Hematopoietic multipotent progenitor cell treated with erythropoietin and hydrocortisone succinate and interleukin-3 and kit ligand, for 6 days (in vitro differentiated cells): ENCODE measurements around the gene PSMD7.

Experiments used
- DNase-seq: peaks from one replicate; pipeline ENCODE4 v3.0.0-alpha.2; 2015

PSMD7 gene

DNA sequence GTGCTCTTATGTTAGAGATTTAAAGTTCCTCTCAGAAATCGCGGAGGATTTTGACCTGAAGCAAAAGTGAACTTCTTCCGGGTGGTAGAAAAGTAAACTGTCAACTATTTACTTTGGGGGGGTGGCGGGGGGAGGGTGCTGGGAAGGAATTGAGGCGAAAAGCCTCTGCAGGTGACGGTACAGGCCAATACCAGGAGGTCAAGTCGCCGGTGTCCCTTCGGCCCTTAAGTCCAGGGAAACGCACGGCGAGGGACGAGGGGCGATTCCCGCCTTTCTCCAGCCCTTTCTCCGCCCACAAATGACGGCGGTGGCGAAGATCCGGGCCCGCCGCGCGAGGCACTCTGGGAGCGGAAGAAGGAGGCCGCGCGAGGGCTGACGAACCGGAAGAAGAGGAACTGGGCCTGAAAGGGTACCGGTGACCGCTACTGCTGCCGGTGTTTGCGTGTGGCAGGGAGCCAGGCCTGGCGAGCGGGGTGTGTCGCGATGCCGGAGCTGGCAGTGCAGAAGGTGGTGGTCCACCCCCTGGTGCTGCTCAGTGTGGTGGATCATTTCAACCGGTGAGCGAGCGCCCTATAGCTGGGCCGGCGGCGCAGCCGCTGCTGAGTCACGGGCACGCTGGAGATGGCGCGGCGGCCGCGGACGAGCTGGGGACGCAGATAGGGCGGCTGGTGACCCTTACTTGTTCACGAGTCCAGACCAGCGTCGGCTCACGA, at the start of gene PSMD7:
PSMD7 (plus strand) TSS at position 383 of the 713 bp plus-strand sequence; CDS start at position 484, 101 bp downstream.
- peak; percentile 96 for DNase-seq

DNA sequence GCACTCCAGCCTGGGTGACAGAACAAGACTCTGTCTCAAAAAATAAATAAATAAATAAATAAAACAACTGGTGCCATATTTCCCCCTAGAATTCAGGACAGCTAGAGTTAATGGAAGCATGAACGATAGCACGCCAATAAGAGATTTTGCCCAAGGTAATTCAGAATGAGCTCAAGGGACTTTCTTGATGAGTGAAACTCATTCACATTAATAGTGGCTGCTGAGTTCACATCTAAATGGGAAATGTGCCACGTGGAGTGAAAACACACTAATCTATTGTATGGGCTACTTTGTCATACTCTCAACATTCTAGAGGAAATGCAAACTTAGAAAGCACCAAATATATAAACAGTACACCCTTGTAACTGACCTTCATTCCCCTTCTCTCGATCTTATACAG, 47.4 kb upstream of the PSMD7 start:
- DNase-seq, result no peak

DNA sequence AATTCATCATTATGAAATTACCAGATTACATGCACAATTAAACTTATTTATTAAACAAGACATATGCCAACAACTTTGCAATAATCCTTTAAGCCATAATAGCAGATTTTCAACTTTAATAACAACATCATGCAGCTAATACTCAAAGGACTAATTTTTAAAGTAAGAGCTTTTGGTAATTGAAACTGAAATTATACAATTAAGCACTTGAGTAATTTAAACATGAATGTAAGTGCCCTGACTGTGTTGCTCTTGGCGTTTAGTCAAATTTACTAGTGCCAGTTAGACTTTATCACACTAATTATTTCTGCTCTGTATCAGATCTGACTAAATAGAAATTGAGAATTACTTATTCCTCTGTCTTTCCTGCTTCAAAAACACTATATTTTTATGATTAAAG, 46.8 kb upstream of the PSMD7 start:
- DNase-seq, result no peak

DNA sequence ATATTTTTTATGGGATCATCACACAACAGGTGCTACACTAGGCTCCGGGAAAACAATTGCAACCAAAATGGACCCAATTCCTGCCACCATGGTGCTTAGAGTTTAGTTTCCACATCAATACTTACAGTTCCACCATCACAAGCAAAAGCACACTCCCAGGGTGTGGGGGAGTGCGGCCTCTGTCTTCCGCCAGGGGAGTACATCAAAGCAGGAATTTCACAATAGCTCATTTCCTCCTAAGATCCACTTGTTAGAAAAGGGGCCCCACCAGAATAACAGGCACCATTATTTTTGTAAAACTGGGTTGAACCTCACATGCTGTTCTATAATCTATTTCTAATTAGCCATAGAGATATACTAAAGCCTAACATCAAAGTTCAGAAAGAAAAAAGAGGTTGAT, 44.3 kb upstream of the PSMD7 start:
- no peak for DNase-seq

DNA sequence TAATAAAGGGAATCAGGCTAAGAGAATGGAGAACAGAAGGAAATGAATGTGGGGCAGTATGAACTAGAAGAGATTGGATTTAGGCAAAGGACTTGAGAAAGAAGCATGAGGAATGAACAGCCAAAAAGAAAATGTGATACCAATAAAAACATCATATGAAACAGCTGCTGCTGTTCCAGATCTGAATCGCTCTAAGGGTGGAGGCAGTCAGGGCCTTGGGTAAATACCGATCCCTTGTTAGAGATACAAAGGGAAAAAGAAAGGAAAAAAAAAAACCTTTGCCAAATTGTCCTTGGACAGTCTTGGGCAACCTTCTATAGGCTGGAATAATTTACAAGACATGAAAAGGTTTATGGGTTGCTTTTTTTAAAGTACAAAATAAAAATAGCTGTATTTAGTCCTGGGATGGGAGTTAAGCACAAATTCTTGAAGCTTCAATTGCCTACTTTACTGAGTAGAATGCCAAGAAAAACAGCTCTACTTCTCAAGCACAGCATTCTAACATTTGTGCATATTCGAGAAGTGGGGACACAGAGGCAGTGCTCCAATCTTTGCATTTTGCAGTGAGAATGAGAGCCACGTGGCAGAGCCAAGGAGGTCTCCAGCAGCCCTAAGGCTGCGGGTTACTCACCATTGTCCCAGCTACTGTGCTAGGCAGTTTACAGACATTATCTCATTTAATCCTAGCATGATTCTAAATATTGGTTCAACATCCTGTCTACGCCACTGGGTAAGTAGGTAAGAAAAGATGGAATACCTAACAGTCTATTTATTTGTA, 43.3 kb upstream of the PSMD7 start:
- DNase-seq, result no peak

DNA sequence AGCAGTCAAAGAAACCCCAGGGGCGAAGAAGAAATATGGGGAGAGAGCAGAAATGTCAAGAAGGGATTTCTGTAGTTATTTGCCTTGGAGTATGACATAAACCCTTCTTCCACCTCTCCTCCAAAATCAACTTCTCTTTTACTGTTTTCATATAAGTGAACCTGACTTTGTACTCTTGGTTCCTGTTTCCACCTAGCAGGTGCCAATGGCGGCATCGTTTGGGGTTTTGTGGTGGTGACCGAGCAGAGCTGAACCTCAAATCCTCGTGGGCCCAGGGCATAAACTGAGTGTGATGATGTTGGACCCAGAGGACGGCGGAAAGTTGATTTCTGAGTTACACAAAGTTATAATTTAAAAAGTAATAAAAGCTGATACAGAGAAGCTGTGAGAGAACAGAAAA, 39.6 kb upstream of the PSMD7 start:
- no peak for DNase-seq

DNA sequence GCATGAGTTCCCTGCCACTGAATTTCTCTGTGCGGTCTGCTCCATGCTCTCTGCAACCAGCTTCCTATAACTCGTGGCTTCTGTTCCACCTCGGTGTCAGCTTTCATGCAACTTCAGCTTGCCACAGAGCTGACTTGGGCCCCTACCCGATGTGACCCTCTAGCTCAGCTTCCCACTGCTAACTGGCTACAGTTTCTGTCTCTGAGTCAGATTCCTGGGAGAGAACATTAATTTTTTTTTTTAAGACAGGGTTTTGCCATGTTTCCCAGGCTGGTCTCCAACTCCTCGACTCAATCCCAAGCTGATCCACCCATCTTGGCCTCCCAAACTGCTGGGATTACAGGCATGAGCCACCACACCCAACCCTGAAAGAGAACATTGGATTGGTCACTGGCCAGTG, 35.5 kb upstream of the PSMD7 start:
- DNase-seq, result no peak

DNA sequence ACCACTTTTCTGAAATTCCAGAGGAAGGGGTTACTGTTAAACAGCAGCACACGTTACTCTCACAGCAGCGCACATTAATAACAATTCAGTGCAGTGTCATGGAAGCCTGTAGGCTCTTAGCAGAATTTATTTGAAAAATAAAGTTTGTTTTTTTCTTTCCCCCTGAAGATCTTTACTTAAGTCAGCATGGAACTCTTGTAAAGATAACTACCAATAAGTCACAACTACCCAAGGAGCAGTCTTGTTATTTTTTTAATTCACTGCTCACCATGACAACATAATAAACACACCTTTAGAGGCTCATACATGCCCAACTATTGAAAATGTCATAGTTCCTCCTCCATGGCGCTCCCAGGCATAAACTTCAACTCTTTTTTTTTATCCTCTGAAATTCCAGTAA, 31.8 kb upstream of the PSMD7 start:
- DNase-seq, result no peak

DNA sequence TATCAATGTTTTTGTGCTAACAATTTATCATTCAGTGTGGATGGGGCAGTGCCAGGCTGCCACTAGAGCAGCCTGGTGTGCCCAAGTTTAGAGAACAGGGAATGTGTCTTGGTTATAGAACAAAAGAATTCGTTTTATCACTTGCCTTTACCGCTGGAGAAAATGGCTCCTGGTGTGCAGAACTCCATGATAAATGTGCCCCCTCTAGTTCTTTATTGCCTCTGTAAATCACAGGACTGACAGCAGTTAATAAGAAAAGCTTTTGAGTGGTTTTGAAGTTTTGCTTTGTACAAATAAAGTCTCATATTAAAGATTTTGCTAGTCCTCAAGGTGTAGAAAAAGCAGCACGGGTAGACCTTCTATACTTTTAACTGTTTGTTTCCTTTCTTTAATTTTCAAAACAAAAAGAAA, 28.2 kb upstream of the PSMD7 start:
- no peak for DNase-seq

DNA sequence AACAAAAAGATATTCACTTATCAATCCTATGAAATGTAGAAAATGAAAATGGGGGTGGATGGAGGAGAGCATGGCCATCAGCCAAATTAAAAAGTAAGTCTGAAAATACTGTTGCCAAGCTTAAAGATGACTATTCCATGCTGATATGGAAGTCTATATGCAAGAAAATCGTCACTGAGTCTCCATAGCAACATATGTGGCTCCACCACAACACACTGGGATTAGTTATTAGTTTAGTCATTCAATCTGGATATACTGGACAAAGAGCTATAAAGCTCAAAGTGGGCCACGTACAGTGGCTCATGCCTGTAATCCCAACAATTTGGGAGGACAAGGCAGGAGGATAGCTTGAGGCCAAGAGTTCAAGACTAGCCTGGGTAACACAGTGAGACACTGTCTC, 24.7 kb upstream of the PSMD7 start:
- no peak for DNase-seq

DNA sequence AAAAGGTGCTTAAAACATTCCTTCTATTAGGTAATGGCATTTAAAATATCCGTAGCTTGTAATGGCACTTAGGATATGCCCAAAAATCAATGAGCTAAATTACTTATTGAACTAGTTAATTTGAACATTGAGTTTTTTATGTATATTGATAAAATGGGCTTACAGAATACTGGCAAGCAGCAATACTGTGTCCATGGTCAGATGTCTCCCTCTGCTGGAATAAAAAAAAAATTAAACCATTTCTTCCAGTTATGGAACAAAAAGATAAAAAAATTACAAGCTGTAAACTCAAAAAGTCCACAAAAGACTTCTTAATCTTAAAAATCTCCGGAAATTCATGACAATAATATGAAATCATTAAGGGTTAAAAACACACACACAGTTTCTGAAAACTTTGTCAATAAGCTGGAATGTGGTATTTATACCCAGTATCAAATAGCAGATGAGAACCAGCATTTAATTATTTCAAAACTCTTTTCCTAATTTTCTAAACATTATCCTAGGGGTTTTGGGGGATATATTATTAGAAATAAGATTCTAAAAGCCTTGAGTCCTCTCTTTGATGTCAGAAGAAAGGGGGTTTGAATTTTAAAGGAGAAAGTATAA, 21.5 kb upstream of the PSMD7 start:
- peak; percentile 69 for DNase-seq

DNA sequence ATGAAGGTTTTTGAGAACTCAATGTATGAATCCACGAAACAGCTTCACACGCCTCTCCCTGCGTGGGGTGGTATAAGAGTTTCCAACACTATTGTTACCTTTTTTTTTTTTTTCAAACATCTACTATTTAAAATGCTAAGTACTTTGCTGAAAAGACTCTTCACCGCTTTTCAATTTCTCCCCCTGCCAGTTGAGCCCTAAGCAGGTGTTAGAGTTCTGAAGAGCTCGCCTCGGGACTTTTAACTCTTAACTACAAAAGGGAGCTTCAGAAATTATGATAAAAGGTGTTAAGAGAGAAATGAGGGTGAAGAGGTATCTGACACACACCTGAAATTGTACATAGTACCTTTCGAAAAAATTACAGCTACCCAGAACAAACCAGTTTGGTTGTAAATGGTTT, 20.9 kb upstream of the PSMD7 start:
- DNase-seq, result no peak

DNA sequence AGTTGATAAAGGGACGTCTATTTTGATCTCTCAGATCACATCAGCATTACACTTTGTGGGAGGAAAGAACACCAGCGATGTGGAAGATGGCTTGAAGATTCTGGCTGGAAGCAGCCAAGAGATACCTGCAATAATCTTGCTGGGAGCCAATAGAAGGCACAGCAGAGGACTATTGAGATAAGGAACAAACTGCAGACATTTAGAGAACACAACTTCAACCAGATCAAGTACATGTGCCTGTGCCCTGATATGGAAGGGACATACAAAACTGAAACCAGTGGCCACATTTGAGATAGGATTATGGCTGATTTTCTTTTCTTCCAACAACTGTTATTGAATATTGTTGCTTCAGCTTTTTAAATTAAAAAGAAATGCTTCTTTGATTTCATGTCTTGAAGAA, 18.6 kb upstream of the PSMD7 start:
- DNase-seq, result peak; percentile 59

DNA sequence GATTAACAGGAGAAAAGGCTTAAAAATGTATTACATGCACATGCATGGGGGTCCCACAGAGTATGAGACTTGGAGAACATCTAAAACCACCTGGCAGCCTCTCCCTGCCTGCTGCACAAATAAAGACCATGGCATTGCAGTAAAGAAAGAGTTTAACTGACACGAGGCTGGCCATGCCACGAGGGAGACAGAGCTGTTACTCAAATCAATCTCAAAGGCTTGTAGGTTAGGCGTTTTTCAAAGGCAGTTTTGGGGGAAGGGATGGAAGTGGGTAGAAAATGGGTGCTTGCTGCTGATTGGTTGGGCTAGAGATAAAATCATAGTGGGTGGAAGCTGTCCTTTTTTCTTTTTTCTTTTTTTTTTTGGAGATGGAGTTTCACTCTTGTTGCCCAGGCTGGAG, 17.3 kb upstream of the PSMD7 start:
- DNase-seq, result no peak

DNA sequence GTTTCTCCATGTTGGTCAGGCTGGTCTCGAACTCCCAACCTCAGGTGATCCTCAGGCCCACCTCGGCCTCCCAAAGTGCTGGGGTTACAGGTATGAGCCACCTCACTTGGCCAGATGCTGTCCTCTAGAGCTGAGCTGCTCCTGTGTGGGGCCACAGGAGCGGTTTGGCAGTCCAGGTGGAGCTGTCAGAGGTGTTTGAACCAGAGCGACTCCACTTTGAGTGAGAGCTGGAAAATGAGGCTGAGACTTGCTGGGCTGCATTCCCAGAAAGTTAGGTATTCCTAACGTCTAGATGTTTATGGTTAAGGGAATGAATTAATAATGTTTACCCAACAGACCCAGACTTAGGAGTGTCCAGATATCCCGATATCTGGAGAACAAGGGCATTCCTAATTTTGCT, 16.8 kb upstream of the PSMD7 start:
- DNase-seq, result no peak

DNA sequence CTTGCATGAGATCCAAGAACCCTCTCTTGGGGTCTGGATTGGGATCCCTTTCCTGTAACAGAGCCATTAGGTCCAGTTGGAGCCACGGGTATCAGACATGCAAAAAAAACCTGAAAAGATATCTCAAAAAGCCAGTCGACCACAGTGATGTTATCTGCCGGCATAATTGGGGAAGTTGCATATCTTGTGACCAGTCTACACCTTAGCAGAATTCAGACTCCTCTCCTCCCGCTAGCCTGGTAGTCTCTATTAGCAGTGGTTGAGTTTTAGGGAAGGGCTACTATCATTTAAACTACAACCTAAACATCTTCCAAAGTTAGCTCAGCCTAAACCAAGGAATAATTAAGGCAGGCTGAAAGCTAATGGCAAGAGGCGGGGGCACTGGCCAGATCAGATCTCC, 16.2 kb upstream of the PSMD7 start:
- DNase-seq, result peak; percentile 67

DNA sequence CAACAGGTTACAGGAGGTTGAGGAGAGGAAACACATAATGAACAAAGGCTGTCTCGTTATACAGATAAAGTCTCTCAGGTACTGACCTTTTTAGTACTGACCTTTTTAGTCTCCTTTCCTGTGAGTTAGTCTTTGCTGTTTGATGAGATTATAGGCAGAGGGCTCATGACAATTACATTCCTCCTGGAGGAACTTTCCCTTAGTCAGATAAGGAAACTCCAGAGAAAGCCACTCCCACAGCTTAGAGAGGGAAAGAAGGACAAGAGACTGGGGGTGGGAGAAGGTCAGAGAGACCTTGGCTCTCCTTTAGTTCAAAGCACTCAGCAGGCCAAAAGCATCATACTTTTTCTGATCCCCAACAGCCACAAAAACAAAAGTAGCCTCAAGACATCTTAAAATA, 15.3 kb upstream of the PSMD7 start:
- no peak for DNase-seq

DNA sequence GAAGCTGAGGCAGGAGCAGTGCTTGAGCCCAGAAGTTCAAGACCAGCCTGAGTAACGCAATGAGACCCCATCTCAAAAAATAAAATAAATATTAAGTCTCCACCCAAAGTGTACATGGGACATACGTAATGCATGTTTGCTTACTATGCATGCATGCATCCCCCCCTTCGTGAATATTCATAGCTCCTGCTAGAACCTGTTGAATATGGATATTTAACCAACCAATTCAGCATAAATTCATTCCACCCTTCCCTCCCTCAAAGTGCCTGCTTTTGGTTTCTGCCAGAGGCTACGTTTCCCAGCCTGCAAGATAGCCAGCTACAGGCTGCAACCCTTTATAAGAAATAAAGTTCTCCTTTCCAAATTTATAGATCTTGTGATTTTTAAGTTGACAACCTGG, 12.9 kb upstream of the PSMD7 start:
- no peak for DNase-seq

DNA sequence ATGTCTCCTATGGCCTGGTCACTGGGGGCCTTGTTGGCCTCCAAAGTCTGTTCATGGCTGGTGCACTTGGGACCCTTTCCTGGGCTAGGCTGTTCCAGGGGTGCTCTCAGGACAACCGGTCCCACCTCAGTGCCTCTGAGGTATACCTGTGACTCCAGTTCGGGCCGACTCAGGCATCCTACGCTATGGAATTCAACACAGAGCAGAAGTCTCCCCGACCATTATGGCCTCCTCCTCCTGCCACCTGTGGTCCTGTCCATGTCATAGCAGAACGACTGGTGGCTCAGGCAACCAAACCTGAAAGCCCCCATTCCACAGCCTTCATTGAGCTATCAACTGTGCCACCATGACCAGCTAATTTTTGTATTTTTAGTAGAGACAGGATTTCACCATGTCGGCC, 8.5 kb upstream of the PSMD7 start:
- DNase-seq, result no peak

DNA sequence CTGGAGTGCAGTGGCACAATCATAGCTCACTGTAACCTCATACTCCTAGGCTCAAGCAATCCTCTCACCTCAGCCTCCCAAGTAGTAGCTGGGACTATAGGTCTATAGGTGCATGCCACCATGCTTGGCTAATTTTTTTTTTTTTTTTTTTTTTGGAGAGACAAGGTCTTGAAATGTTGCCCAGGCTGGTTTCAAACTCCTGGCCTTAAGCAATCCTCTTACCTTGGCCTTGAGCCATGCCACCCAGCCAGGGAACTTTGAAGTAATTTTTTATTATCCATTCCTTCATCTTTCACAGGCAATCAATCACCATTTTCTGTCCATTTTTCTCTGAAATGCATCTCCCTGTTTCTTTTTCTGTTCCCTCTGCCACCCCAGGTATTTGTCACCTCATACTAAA, 6.3 kb upstream of the PSMD7 start:
- DNase-seq, result no peak

DNA sequence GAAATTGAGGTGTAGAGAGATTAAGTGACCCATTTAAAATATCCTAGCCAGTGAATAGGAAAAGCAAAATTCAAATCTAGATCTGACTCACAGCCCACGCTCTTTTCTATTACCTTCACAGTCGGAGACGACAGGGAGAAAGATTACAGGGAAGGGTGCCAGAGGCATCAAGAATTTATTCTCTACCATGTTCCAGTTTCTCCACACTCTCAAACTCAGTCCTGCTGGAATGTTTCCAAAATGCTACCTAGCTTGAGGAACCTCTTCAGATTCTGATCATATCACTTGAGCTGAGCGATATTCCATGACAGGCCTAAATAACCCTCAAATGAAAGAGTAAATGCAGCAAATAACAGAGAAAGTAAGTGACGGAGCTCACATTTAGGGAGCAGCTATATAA, 5.4 kb upstream of the PSMD7 start:
- no peak for DNase-seq

DNA sequence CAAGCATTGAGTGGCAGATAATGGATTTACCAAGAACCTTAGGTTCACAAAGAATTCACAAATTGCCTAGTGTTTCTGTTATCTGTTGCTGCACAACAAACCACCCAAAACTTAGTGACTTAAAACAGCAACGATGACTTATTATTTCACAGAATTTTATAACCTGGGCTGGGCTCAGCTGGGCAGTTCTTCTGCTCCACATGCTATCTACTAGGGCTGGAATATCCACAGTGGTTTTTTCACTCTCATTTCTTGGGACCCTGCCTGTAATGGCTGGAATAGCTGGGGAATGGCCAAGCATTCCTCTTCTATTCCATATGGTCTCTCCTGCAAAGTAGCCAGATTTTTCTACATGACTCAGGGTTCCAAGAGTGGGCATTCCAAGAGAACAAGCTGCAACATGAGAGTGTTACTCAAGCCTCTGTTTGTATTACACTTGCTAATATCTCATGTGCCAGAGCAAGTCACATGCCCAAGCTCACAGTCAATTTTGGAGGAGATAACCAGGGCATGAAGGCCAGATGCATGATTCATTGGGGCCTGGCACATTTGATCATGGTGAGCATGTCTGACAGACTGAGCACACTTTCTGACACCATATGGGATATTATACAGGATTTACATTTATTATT, 4.9 kb upstream of the PSMD7 start:
- DNase-seq, result peak; percentile 42

DNA sequence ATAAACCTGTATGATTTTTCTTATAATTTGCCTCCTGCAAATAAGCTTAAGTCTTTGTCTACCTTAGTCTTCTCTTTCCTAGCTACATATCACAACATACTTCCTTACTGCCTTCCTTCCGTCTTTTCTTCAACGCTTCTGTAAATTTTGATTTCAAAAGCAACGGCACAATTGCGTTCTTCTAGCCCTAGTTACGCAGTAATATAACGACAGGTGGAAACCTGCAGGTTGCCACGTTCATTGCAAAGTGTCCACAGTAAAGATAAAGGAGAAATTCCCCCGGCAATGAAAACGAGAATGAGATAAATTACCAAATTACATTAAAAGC, 546 bp upstream of the PSMD7 start:
- no peak for DNase-seq

DNA sequence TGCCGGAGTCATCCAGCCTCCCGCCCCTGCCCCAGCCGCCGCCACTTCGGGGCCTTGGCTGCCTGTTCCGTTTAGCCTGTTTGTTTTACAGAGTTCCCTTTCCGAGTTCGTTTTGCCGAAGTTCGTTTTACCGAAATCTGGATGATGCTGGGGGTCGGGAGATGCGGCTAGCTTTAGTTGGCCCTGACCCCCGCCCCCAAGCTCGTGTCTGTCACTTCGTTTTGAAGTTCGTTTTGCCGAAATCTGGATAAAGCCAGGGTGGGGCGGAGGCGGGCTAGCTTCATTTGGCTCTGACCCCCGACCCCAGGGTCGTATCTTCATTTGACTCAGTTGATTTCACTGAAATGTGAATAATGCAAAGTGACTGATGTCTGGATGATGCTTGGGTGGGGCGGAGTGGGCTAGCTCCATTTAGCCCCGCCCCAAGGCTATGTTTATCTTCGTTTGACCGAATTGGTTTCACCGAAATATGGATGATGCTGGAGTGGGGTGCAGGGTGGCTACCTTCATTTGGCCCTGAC, 591 bp downstream of the PSMD7 start:
- DNase-seq, result peak; percentile 85
